Panc1 (cell line): Measurements from ENCODE around the gene UIMC1. TPM values are rescaled to one million over a fixed set of nuclear protein-coding genes. Genes with fewer than 3 reads are reported as not detected.

Source experiments
- ATAC-seq: fragments of 200-7000 bp; cut with Tn5 transposase; 2 replicates; pipeline ENCODE4 v1.9.1; 2020; ENCODE audit warnings: mild to moderate bottlenecking, moderate library complexity
- BruUV-seq: library from RNA; stranded (reverse); fragments of 400-500 nt; replicated peaks from 2 replicates; lab custom pipeline; 2021; lab: Mats Ljungman, UMichigan
- CTCF ChIA-PET: fragments of 300-600 bp; sonication (Branson Sonifier 250); formaldehyde crosslinking; loops from one replicate; lab custom pipeline; 2022; ENCODE audit warnings: antibody characterized with exemption; lab: Charles Lee
- POLR2A ChIA-PET: fragments of 300-600 bp; sonication (Branson Sonifier 250); formaldehyde crosslinking; loops from one replicate; lab custom pipeline; 2022; ENCODE audit warnings: antibody characterized with exemption; lab: Charles Lee
- DNase-seq: peaks from one replicate; pipeline ENCODE4 v3.0.0-alpha.2; 2010; ENCODE audit warnings: low read depth, low spot score
- H3K27ac ChIP-seq: 2 replicates; pipeline ENCODE4 v1.5.1; 2011; ENCODE audit warnings: mild to moderate bottlenecking, low read length, inconsistent platforms
- H3K27me3 ChIP-seq: fragments of 200-500 bp; sonication (Bioruptor generic); 2 replicates; pipeline ENCODE4 v1.6.0; 2014; ENCODE audit warnings: low read length, inconsistent platforms; ENCODE audit not compliant: control insufficient read depth, insufficient read depth
- H3K36me3 ChIP-seq: fragments of 200-500 bp; sonication (Bioruptor generic); 2 replicates; pipeline ENCODE4 v1.5.1; 2014; ENCODE audit warnings: inconsistent platforms, mild to moderate bottlenecking, low read length, moderate library complexity; ENCODE audit not compliant: control insufficient read depth, insufficient read depth
- H3K4me1 ChIP-seq: 2 replicates; pipeline ENCODE4 v1.5.1; 2011; ENCODE audit warnings: inconsistent platforms, mild to moderate bottlenecking, low read length, moderate library complexity; ENCODE audit not compliant: control insufficient read depth, insufficient read depth
- H3K4me3 ChIP-seq, 2 experiments: 2 replicates each; pipeline ENCODE4 v1.5.1; 2011 to 2012; ENCODE audit warnings: low read depth in 2 of 2, low read length in 2 of 2, mild to moderate bottlenecking in 2 of 2, inconsistent platforms in 1 of 2, moderate library complexity in 1 of 2
- H3K9me3 ChIP-seq: fragments of 200-500 bp; sonication (Bioruptor generic); 2 replicates; pipeline ENCODE4 v1.5.1; 2014; ENCODE audit warnings: low read depth, mild to moderate bottlenecking, inconsistent platforms, low read length, moderate library complexity; ENCODE audit not compliant: control insufficient read depth, insufficient read depth
- POLR2AphosphoS5 ChIP-seq: IDR thresholded peaks from 2 replicates; pipeline ENCODE4 v1.6.1; 2012; ENCODE audit warnings: mild to moderate bottlenecking, low read depth, low read length, moderate library complexity
- SIN3A ChIP-seq: IDR thresholded peaks from 2 replicates; pipeline ENCODE4 v1.6.1; 2012; ENCODE audit warnings: low read depth, mild to moderate bottlenecking, low read length, moderate library complexity, borderline replicate concordance; ENCODE audit not compliant: insufficient read depth
- TCF7L2 ChIP-seq: IDR thresholded peaks from 2 replicates; pipeline ENCODE4 v1.6.1; 2011; ENCODE audit warnings: mild to moderate bottlenecking, low read depth, low read length, inconsistent platforms
- in situ Hi-C: cut with HindIII; loops from 2 replicates; pipeline ENCODE4 v1.10.0; 2016; ENCODE audit warnings: low sequenced_read_pairs, low pct_unique_long_range_greater_than_20kb
- intact Hi-C: fragments of 100-400 bp; cut with micrococcal nuclease; formaldehyde crosslinking; loops from one replicate; pipeline ENCODE4 v1.10.0; 2022; ENCODE audit not compliant: unreplicated experiment
- total RNA-seq: library from RNA; stranded (reverse); gene quantifications from one replicate; pipeline ENCODE4 v1.2.1, GENCODE V29; 2021; ENCODE audit not compliant: unreplicated experiment
- TF ChIP-seq, protein P1 (sequence below), 2 experiments: IDR thresholded peaks; 2 replicates each; pipeline ENCODE4 v1.6.1; 2011 to 2012; ENCODE audit warnings: low read depth in 2 of 2, control low read depth in 1 of 2, low read length in 1 of 2, mild to moderate bottlenecking in 1 of 2, moderate library complexity in 1 of 2; ENCODE audit not compliant: insufficient read depth in 1 of 2
- TF ChIP-seq, protein P2 (sequence below): fragments of 450-650 bp; IDR thresholded peaks from 2 replicates; pipeline ENCODE4 v1.5.1; 2017; ENCODE audit warnings: mild to moderate bottlenecking

The UIMC1 gene
- total RNA-seq, 1 experiment from 2014 or later = 37.1 TPM

DNA sequence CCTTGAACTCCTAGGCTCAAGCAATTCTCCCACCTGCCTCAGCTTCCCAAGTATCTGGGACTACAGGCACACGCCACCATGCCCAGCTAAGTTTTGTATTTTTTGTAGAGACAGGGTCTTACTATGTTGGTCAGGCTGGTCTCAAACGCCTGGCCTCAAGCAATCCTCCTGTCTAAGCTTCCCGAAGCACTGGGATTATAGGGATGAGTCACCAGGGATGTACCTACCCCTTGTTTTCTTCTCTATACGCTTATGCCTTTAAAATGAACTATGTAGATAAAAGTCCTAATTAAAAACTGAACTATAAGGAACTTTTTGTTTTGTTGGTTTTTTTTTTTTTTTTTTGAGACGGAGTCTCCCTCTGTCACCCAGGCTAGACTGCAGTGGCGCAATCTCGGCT is 25.8 kb downstream of the UIMC1 start:
- H3K4me3 ChIP-seq = no peak overlapping the region
- ATAC-seq (no peak), DNase-seq (no peak)
- H3K4me1 ChIP-seq = no peaks in the 10 kb centered on the region
- H3K36me3 ChIP-seq = peaks cover 2% of the 10 kb centered on the region; the same call in 1 of the 2 replicates
- no peaks in the 10 kb centered on the region for H3K27me3 ChIP-seq
- TF ChIP-seq, protein P1, sequence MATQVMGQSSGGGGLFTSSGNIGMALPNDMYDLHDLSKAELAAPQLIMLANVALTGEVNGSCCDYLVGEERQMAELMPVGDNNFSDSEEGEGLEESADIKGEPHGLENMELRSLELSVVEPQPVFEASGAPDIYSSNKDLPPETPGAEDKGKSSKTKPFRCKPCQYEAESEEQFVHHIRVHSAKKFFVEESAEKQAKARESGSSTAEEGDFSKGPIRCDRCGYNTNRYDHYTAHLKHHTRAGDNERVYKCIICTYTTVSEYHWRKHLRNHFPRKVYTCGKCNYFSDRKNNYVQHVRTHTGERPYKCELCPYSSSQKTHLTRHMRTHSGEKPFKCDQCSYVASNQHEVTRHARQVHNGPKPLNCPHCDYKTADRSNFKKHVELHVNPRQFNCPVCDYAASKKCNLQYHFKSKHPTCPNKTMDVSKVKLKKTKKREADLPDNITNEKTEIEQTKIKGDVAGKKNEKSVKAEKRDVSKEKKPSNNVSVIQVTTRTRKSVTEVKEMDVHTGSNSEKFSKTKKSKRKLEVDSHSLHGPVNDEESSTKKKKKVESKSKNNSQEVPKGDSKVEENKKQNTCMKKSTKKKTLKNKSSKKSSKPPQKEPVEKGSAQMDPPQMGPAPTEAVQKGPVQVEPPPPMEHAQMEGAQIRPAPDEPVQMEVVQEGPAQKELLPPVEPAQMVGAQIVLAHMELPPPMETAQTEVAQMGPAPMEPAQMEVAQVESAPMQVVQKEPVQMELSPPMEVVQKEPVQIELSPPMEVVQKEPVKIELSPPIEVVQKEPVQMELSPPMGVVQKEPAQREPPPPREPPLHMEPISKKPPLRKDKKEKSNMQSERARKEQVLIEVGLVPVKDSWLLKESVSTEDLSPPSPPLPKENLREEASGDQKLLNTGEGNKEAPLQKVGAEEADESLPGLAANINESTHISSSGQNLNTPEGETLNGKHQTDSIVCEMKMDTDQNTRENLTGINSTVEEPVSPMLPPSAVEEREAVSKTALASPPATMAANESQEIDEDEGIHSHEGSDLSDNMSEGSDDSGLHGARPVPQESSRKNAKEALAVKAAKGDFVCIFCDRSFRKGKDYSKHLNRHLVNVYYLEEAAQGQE (IDR thresholded peaks at IDR 0.05; ENCODE audit: insufficient read depth in 1 of 2, low read depth in 2 of 2, low read length in 1 of 2) = no peak
- no peak for TF ChIP-seq TCF7L2
- TF ChIP-seq, protein P2, sequence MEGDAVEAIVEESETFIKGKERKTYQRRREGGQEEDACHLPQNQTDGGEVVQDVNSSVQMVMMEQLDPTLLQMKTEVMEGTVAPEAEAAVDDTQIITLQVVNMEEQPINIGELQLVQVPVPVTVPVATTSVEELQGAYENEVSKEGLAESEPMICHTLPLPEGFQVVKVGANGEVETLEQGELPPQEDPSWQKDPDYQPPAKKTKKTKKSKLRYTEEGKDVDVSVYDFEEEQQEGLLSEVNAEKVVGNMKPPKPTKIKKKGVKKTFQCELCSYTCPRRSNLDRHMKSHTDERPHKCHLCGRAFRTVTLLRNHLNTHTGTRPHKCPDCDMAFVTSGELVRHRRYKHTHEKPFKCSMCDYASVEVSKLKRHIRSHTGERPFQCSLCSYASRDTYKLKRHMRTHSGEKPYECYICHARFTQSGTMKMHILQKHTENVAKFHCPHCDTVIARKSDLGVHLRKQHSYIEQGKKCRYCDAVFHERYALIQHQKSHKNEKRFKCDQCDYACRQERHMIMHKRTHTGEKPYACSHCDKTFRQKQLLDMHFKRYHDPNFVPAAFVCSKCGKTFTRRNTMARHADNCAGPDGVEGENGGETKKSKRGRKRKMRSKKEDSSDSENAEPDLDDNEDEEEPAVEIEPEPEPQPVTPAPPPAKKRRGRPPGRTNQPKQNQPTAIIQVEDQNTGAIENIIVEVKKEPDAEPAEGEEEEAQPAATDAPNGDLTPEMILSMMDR = no peak
- TF ChIP-seq SIN3A = no peak
- no peak for TF ChIP-seq POLR2AphosphoS5
- intact Hi-C loops (no loop called here), in situ Hi-C loops (no loop called here)
- POLR2A ChIA-PET = no interaction called here
- BruUV-seq = no TSS peak
- H3K9me3 ChIP-seq = no peaks in the 10 kb centered on the region
- no peak overlapping the region for H3K27ac ChIP-seq
- CTCF ChIA-PET = no interaction called here

DNA sequence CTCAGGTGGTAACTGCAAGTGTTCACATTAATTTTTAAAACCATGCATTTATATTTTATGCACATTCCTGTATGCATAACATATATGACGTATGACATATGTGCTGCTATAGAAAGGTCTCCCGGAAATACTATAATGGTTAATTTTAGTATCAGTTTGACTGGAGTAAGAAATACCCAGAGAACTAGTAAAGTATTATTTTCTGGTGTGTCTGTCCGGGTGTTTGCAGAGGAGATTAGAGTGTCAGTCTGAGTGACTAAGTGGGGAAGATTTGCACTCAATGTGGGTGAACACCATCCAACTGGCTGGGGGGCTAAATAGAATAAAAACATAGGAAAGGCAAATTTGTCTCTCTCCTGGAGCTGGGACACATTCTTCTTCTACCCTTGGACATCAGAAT is 26.9 kb downstream of the UIMC1 start:
- peaks cover 6% of the 10 kb centered on the region; the same call in 1 of the 2 replicates for H3K36me3 ChIP-seq

More for the DNA sequence above, 26.9 kb downstream of the UIMC1 start:
- no TSS peak for BruUV-seq
- ATAC-seq (no peak), DNase-seq (no peak)
- ChIA-PET POLR2A (no interaction called here), CTCF (no interaction called here)
- no peak for TF ChIP-seq SIN3A
- TF ChIP-seq TCF7L2 = no peak
- TF ChIP-seq, protein P2 = no peak
- TF ChIP-seq POLR2AphosphoS5 = no peak
- TF ChIP-seq, protein P1 (IDR thresholded peaks at IDR 0.05; ENCODE audit: insufficient read depth in 1 of 2, low read depth in 2 of 2, low read length in 1 of 2) = no peak
- H3K9me3 ChIP-seq = no peaks in the 10 kb centered on the region
- H3K4me3 ChIP-seq = no peak overlapping the region
- intact Hi-C loops = no loop called here
- H3K4me1 ChIP-seq = no peaks in the 10 kb centered on the region
- in situ Hi-C loops = no loop called here
- H3K27me3 ChIP-seq = no peaks in the 10 kb centered on the region
- no peak overlapping the region for H3K27ac ChIP-seq
